Measurements from ENCODE around the gene AHNAK. TPM values are rescaled to one million over a fixed set of nuclear protein-coding genes. Genes with fewer than 3 reads are reported as not detected.
"Not testable (repeated sequence)": the region's sequence is repeated elsewhere in the genome, so short reads cannot be mapped to it uniquely, and the experiment has no call there.

The AHNAK gene
- total RNA-seq, 4 donors from 2014 or later: 571 to 1,016 (median 697) TPM

DNA sequence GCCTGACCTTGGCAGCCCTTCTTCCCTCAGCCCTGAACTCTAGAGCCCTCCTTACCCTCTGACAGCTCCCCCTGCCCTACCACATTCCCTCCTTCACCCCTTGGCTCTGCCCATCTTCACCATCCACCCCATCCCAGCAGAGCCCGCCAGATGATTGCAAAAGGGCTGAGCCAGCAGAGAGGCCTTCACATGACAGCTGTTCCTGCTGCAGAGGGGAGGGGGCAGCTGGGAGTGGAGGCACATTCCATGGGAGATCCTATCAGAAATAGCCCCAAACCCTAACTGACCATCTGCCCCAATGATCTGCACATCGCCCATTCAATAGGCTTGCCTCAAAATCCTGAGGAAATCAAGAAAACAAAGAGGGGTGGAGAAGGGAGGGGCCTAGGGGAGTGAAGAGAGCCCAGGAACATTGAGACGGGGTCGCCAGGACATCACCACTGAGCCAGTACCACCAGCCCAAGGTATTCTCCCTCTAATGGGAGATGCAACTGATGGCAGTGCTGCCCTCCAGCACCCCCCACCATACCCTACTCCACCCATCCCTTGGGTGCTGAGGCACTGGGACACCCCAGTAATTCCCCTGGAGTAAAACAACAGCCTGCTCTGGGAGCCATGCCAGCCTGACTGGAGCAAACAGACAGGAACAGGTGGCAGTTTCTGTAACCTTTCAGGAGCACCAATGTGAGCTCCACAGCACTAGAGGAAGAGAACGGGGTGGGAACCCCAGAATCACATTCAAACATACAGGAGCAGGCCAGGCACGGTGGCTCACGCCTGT, 8.0 kb upstream of the AHNAK start:
- H3K27ac ChIP-seq: peak overlapping the region; percentile 74 to 99 (median 94)
- no peak overlapping the region for H3K4me3 ChIP-seq
- H3K27me3 ChIP-seq: no peaks in the 10 kb centered on the region
- TF ChIP-seq, protein P1, sequence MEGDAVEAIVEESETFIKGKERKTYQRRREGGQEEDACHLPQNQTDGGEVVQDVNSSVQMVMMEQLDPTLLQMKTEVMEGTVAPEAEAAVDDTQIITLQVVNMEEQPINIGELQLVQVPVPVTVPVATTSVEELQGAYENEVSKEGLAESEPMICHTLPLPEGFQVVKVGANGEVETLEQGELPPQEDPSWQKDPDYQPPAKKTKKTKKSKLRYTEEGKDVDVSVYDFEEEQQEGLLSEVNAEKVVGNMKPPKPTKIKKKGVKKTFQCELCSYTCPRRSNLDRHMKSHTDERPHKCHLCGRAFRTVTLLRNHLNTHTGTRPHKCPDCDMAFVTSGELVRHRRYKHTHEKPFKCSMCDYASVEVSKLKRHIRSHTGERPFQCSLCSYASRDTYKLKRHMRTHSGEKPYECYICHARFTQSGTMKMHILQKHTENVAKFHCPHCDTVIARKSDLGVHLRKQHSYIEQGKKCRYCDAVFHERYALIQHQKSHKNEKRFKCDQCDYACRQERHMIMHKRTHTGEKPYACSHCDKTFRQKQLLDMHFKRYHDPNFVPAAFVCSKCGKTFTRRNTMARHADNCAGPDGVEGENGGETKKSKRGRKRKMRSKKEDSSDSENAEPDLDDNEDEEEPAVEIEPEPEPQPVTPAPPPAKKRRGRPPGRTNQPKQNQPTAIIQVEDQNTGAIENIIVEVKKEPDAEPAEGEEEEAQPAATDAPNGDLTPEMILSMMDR (IDR thresholded peaks at IDR 0.05): no peak
- TF ChIP-seq POLR2A (IDR thresholded peaks at IDR 0.05): no peak
- peaks cover 35 to 79% (median 65%) of the 10 kb centered on the region in 4 donors for H3K4me1 ChIP-seq
- no peaks in the 10 kb centered on the region for H3K9me3 ChIP-seq
- peak in 2 of 3 donors; percentile 64 to 72 for DNase-seq
- peaks cover 0 to 13% (median 0%) of the 10 kb centered on the region in 3 donors for H3K36me3 ChIP-seq

DNA sequence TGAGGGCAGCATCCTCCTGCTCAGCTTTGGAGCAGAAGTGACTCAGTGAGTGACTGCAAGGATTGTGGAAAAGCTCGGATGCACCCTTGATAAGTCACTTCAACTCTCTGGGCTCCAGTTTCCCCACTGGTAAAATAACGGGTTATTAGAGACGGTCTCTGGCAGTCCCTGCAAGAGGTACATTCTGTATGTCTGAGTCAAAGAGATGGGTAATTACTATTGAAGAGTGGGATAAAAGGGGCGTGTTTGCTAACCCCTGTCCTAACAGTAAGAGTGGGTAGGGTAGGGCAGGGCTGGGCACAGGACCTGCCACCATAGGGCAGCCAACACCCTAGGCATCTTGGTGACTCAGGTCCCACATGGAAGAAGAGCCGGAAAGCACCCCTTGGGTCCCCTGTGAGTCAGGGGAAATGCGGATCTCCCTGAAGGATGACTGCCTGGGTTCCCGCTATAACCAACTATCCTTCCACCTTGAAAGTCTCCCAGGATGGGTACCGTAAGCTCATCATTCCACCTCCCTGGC, 7.3 kb upstream of the AHNAK start:
- peak in 2 of 3 donors; percentile 74 to 87 for DNase-seq
- Histone ChIP-seq H3K27me3 (no peaks in the 10 kb centered on the region), H3K4me3 (peak overlapping the region in 2 of 4 donors; percentile 26 to 27), H3K27ac (peak overlapping the region; percentile 74 to 99 (median 94)), H3K9me3 (no peaks in the 10 kb centered on the region), H3K36me3 (peaks cover 0 to 6% (median 0%) of the 10 kb centered on the region in 3 donors), H3K4me1 (peaks cover 35 to 82% (median 64%) of the 10 kb centered on the region in 4 donors)
- no peak for TF ChIP-seq POLR2A (IDR thresholded peaks at IDR 0.05)
- TF ChIP-seq, protein P1 (IDR thresholded peaks at IDR 0.05): no peak

DNA sequence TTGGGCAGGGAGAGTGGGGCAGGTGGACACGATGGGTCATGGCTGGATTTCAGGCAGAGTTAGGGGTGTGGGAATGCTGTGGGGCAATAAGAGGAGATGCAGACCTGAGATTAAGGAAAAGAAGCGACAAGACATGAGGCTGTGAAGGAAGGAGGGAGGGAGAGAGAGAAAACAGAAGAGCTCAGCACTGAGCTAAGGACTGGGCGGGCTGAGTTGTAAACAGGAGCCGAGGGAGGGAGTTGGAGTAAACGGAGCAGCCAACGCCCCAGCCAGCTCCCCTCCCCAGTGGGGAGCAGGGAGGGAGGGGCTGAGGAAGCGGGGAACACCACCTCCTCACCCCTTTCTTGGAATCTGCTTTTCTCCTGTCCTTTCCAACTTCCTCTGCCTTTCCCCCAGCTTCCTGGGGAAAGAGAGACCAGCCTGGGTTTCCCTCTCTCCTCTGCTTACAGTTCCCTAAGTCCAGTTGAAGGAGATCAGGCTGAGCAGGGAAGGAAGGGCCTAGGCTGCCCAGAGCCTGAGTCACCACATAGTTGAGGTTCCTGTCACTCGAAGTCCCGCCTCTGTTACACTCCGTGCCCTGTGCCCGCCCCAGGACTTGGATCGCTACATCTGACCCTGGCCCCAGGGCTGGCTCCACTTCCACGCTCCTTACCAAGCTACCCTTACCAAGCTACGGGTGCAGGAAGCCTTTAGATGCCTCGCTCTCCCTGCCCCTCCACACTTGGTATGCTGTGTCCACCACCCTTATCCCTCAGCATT, 6.7 kb upstream of the AHNAK start:
- Histone ChIP-seq H3K4me3 (peak overlapping the region in 2 of 4 donors; percentile 27 to 32), H3K27ac (peak overlapping the region; percentile 74 to 99 (median 94)), H3K4me1 (peaks cover 35 to 88% (median 61%) of the 10 kb centered on the region in 4 donors)

DNA sequence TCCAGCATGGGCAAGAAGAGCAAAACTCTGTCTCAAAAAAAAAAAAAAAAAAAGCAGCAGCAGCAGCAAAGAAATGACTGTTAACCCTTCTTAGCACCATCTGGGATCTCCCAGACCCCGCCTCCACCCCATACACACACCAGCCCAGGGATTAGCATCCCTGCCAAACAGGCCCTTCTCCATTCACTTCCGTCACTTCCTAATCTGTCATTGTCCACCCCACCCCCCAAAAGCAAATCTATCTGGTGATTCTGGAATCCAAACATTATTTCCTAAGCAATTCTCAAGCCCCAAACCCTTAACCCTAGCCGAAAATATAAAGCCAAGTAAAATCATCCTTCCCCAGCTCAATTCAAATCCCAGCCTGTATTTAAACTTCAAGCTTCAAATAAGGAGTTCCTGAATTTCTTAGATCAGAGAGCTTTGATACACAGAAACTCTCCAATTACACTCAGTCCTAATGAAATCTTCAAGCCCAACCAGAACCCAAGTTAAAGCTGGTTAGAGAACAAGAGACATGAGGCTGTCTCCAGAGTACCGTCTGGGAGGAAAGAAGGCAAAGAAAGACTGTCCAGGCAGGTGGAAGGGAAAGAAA, 6.0 kb upstream of the AHNAK start:
- H3K4me3 ChIP-seq: peak overlapping the region in 2 of 4 donors; percentile 27 to 32

More for the DNA sequence above, 6.7 kb upstream of the AHNAK start:
- peak; percentile 53 to 93 (median 91) for DNase-seq
- no peaks in the 10 kb centered on the region for H3K36me3 ChIP-seq
- no peaks in the 10 kb centered on the region for H3K27me3 ChIP-seq
- peak; percentile 66 to 83 for TF ChIP-seq POLR2A (IDR thresholded peaks at IDR 0.05)
- TF ChIP-seq, protein P1 (IDR thresholded peaks at IDR 0.05): no peak
- H3K9me3 ChIP-seq: no peaks in the 10 kb centered on the region

GRCh38 chr11:62550478-62550877, 3.9 kb upstream of the AHNAK start:
- not testable (repeated sequence) for H3K4me3 ChIP-seq, H3K9me3 ChIP-seq, H3K27me3 ChIP-seq, H3K36me3 ChIP-seq, DNase-seq
- Histone ChIP-seq H3K27ac (peak overlapping the region in 3 of 4 donors; percentile 7 to 99 (median 97)), H3K4me1 (peaks cover 23 to 78% (median 43%) of the 10 kb centered on the region in 4 donors)

More for the DNA sequence above, 6.0 kb upstream of the AHNAK start:
- DNase-seq: no peak
- Histone ChIP-seq H3K9me3 (no peaks in the 10 kb centered on the region), H3K27me3 (no peaks in the 10 kb centered on the region), H3K4me1 (peaks cover 37 to 94% (median 58%) of the 10 kb centered on the region in 4 donors), H3K36me3 (no peaks in the 10 kb centered on the region), H3K27ac (peak overlapping the region; percentile 74 to 99 (median 94))
- TF ChIP-seq, protein P1 (IDR thresholded peaks at IDR 0.05): no peak

Data from Peyer's patch (tissue), 4 donors.